GM12892 (cell line): ENCODE measurements around the gene GTF3C1.

Experiments used
- DNase-seq: peaks from one replicate; pipeline ENCODE4 v3.0.0; 2011; ENCODE audit not compliant: insufficient read length
- FAIRE-seq: peaks from 2 replicates; lab custom pipeline; 2011; peaks lifted over from hg19 to GRCh38; lab: Jason Lieb, UNC
- POLR2A ChIP-seq: IDR thresholded peaks from 2 replicates; pipeline ENCODE4 v1.6.1; 2011; ENCODE audit warnings: low read depth, low read length, control low read depth
- POLR2AphosphoS5 ChIP-seq: IDR thresholded peaks from 2 replicates; pipeline ENCODE4 v1.6.1; 2011; ENCODE audit warnings: low read depth, low read length, control low read depth
- TAF1 ChIP-seq: IDR thresholded peaks from 2 replicates; pipeline ENCODE4 v1.6.1; 2011; ENCODE audit warnings: low read depth, mild to moderate bottlenecking, control low read depth, low read length, borderline replicate concordance

GTF3C1 gene

GRCh38 chr16:27558434-27558833 is 8.7 kb upstream of the GTF3C1 start:
- TF ChIP-seq POLR2A (no peak), POLR2AphosphoS5 (no peak), TAF1 (no peak)
- DNase-seq (no peak), FAIRE-seq (no peak)

- TF ChIP-seq TAF1: no peak
- TF ChIP-seq POLR2A: no peak
- no peak for TF ChIP-seq POLR2AphosphoS5
- DNase-seq (no peak), FAIRE-seq (no peak)
Observed at GRCh38 chr16:27556471-27556870, 6.8 kb upstream of the GTF3C1 start.

DNA sequence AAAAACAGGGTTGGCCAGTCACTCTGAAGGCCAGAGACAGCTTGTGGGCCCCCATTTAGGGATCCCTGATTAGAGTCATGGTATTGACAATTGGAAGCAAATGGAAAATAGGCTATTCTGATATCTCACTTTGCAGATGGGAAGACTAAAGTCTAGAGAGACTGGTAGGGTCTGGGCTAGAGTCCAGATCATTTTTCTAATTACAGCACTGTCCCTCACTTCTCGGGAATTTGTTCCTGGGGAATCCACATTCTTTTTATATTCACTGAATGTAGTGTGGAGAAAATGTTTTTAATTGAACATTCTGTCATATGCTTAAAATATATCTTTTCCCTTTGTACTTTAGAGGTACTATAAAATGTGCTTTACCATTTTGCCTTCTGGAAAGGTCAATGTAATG is 1.3 kb upstream of the GTF3C1 start:
- no peak for TF ChIP-seq POLR2AphosphoS5
- no peak for TF ChIP-seq POLR2A
- TF ChIP-seq TAF1: no peak
- DNase-seq (no peak), FAIRE-seq (no peak)

DNA sequence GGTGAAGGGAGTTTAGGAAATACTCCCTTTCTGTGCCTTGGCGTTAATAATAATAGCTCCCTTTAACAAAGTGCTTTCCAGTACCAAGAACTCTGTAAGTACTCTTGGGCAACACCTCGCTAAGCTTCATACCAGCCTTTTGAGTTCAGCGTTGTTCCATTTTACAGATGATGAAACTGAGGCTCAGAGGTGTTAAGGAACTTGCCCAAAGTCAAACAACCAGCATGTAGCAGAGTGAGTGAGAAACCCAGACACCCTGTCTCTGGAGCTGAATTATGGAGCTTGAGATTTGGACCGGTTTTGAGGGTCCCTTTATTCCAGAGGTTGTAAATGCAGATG is 838 bp upstream of the GTF3C1 start:
- TF ChIP-seq TAF1: no peak
- no peak for TF ChIP-seq POLR2A
- TF ChIP-seq POLR2AphosphoS5: no peak
- FAIRE-seq: no peak
- DNase-seq: no peak

DNA sequence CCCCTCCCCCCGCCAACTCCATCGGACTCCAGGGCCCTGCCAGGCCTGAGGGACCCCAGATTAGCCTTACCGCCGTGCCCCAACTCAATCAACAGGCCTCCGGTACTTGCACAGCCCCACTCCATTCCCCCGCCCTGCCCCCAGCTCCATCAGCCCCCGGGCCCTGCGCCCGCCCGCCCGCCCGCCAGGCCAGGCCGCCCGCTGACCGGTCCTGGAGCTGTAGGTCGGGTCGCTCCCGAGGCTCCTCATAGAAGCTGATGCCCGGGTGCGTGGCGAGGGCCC is 308 bp downstream of the GTF3C1 start:
- FAIRE-seq (no peak), DNase-seq (no peak)

GRCh38 chr16:27547851-27548250 is 1.9 kb downstream of the GTF3C1 start:
- TF ChIP-seq TAF1: no peak
- no peak for TF ChIP-seq POLR2AphosphoS5
- no peak for TF ChIP-seq POLR2A
- no peak for DNase-seq
- no peak for FAIRE-seq

More for the DNA sequence above, 308 bp downstream of the GTF3C1 start:
- TF ChIP-seq POLR2AphosphoS5: no peak
- TF ChIP-seq TAF1: no peak

DNA sequence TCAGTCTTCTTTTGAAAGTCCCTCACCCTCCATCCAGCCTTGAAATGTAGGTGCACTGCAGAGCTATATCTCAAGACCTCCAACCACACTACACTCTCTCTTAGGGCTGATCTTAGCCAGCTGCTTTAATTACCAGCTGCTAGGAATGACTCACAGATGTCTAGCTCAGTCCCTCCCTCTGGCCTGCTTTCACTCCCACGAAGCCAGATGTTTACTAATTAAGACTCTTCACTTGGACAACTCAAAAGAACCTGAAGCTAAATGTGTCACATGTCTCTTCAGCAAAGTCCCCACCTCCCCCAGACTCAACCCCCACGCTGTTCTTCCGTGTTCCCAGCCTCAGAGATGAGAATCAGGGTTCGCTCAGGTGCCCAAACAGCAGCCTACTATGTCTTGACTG is 2.6 kb downstream of the GTF3C1 start:
- FAIRE-seq (no peak), DNase-seq (no peak)
- TF ChIP-seq TAF1: no peak
- TF ChIP-seq POLR2AphosphoS5: no peak
- no peak for TF ChIP-seq POLR2A

DNA sequence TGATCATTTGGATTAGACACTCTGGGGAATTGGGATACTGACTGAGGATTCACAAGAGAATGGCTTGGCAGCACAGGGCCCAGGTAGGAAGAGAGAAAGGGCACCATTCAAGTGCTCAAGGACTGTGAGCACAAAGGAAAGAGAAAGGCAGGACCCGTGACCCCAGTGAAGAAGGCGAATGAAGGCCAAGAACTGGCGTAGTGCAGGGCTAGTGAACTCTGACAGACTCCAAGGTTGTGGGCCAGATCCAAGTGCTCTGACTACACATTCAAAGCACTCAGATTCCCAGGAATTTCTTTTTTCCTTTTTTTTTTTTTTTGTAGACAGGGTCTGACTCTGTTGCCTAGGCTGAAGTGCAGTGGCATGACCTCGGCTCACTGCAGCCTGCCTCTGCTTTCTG is 5.0 kb downstream of the GTF3C1 start:
- DNase-seq: no peak
- TF ChIP-seq POLR2A (no peak), TAF1 (no peak), POLR2AphosphoS5 (no peak)
- FAIRE-seq: no peak

GRCh38 chr16:27543801-27544200 is 5.9 kb downstream of the GTF3C1 start:
- no peak for FAIRE-seq
- DNase-seq: no peak
- TF ChIP-seq POLR2AphosphoS5 (no peak), POLR2A (no peak)

DNA sequence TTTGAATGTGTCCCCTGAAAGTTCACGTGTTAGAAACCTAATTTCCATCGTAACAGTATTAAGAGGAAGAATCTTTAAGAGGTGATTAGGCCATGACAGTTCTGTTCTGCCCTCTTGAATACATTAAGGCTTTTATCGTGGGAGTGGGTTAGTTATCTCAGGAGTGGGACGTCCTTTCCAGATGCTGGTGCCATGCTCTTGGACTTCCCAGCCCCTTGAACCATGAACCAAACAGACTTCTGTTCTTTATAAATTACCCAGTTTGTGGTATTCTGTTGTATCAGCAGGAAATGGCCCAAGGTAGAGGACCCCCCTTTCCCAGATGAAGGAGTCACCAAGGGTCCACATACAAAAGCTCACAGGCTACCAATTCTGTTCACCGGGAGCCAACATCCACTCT is 10.1 kb downstream of the GTF3C1 start:
- no peak for FAIRE-seq
- no peak for TF ChIP-seq POLR2AphosphoS5
- no peak for DNase-seq

DNA sequence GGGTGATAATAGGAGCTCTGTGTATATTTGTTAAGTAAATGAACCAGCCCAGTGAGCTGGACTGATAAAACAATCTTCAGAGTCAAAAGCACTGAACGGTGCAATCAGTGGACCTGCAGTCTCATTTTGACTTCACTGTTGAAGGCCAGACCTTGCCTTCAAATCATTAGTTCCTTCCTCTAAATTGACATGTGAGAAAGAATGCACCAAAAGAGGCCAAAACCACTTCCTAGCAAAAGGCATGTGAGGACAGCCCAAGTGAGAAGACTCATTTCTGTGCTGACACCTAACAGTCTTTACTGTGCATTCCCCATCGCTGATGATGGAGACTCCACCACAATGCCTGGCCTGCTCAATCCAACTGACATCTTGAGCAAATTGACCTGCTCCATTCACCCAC is 10.6 kb downstream of the GTF3C1 start:
- TF ChIP-seq POLR2A: no peak
- no peak for TF ChIP-seq TAF1
- no peak for TF ChIP-seq POLR2AphosphoS5
- FAIRE-seq (peak; percentile 36), DNase-seq (no peak)

GRCh38 chr16:27538528-27538927 is 11.2 kb downstream of the GTF3C1 start:
- TF ChIP-seq POLR2A (no peak), POLR2AphosphoS5 (no peak), TAF1 (no peak)
- FAIRE-seq: no peak
- no peak for DNase-seq

GRCh38 chr16:27534256-27534655 is 15.5 kb downstream of the GTF3C1 start:
- no peak for FAIRE-seq
- TF ChIP-seq POLR2A: no peak
- no peak for TF ChIP-seq TAF1
- no peak for TF ChIP-seq POLR2AphosphoS5
- DNase-seq: no peak
